Measurements from ENCODE around the gene PTPN3. TPM values are rescaled to one million over a fixed set of nuclear protein-coding genes. Genes with fewer than 3 reads are reported as not detected.
"Not testable (repeated sequence)": the region's sequence is repeated elsewhere in the genome, so short reads cannot be mapped to it uniquely, and the experiment has no call there.

PTPN3 gene
- total RNA-seq: under 1 TPM; 0.20 to 0.35 TPM

- no peak for DNase-seq
- ChIA-PET CTCF (no interaction called here), POLR2A (no interaction called here)
- H3K27ac Mint-ChIP-seq: peak within 1 kb of the TSS; percentile 30
- H3K36me3 Mint-ChIP-seq (ENCODE audit: low read depth): peaks cover 4% of the 10 kb centered on the region
- H3K27me3 Mint-ChIP-seq: peaks cover 66% of the 10 kb centered on the region
- no peaks in the 10 kb centered on the region for H3K9me3 Mint-ChIP-seq
- peaks cover 4% of the 10 kb centered on the region for H3K4me1 Mint-ChIP-seq
- H3K4me3 Mint-ChIP-seq: peak within 1 kb of the TSS; percentile 21
Measured at GRCh38 chr9:109498195-109499092, at the start of gene PTPN3. TSS of gene PTPN3 (minus strand) at chr9:109498307. CDS start at chr9:109463434, 34,873 bp downstream.

GRCh38 chr9:109544954-109545353, 46.8 kb upstream of the PTPN3 start:
- POLR2A ChIA-PET; DNase-seq; H3K4me3 Mint-ChIP-seq; CTCF ChIA-PET; H3K27ac Mint-ChIP-seq; H3K9me3 Mint-ChIP-seq; H3K36me3 Mint-ChIP-seq (ENCODE audit: low read depth); H3K4me1 Mint-ChIP-seq; H3K27me3 Mint-ChIP-seq: not testable (repeated sequence)

- Mint-ChIP-seq H3K27me3 (peaks cover 1% of the 10 kb centered on the region), H3K4me1 (no peaks in the 10 kb centered on the region)
Measured at GRCh38 chr9:109542922-109543321, 44.8 kb upstream of the PTPN3 start.

GRCh38 chr9:109538346-109538745, 40.2 kb upstream of the PTPN3 start:
- POLR2A ChIA-PET: no interaction called here
- Mint-ChIP-seq H3K27ac (no peak overlapping the region), H3K36me3 (ENCODE audit: low read depth) (no peaks in the 10 kb centered on the region), H3K4me3 (no peak overlapping the region), H3K4me1 (no peaks in the 10 kb centered on the region), H3K9me3 (no peaks in the 10 kb centered on the region), H3K27me3 (peaks cover 8% of the 10 kb centered on the region)
- CTCF ChIA-PET: no interaction called here
- DNase-seq: no peak

More at GRCh38 chr9:109542922-109543321, 44.8 kb upstream of the PTPN3 start:
- H3K27ac Mint-ChIP-seq: no peak overlapping the region
- no peaks in the 10 kb centered on the region for H3K36me3 Mint-ChIP-seq (ENCODE audit: low read depth)
- no peak for DNase-seq
- no peak overlapping the region for H3K4me3 Mint-ChIP-seq
- ChIA-PET POLR2A (no interaction called here), CTCF (no interaction called here)
- no peaks in the 10 kb centered on the region for H3K9me3 Mint-ChIP-seq

GRCh38 chr9:109537288-109537687, 39.2 kb upstream of the PTPN3 start:
- CTCF ChIA-PET: no interaction called here
- no peaks in the 10 kb centered on the region for H3K9me3 Mint-ChIP-seq
- H3K27ac Mint-ChIP-seq: no peak overlapping the region
- POLR2A ChIA-PET: no interaction called here
- no peaks in the 10 kb centered on the region for H3K36me3 Mint-ChIP-seq (ENCODE audit: low read depth)
- peaks cover 8% of the 10 kb centered on the region for H3K27me3 Mint-ChIP-seq
- no peak overlapping the region for H3K4me3 Mint-ChIP-seq
- H3K4me1 Mint-ChIP-seq: no peaks in the 10 kb centered on the region
- DNase-seq: no peak

GRCh38 chr9:109536859-109537258, 38.8 kb upstream of the PTPN3 start:
- DNase-seq: no peak
- no peaks in the 10 kb centered on the region for H3K9me3 Mint-ChIP-seq
- H3K4me3 Mint-ChIP-seq: no peak overlapping the region
- ChIA-PET CTCF (no interaction called here), POLR2A (no interaction called here)
- peaks cover 8% of the 10 kb centered on the region for H3K27me3 Mint-ChIP-seq
- no peaks in the 10 kb centered on the region for H3K36me3 Mint-ChIP-seq (ENCODE audit: low read depth)
- no peak overlapping the region for H3K27ac Mint-ChIP-seq
- no peaks in the 10 kb centered on the region for H3K4me1 Mint-ChIP-seq

GRCh38 chr9:109535365-109535764, 37.3 kb upstream of the PTPN3 start:
- H3K4me3 Mint-ChIP-seq: no peak overlapping the region
- CTCF ChIA-PET: no interaction called here
- H3K36me3 Mint-ChIP-seq (ENCODE audit: low read depth): no peaks in the 10 kb centered on the region
- no peaks in the 10 kb centered on the region for H3K9me3 Mint-ChIP-seq
- DNase-seq: no peak
- POLR2A ChIA-PET: no interaction called here
- no peak overlapping the region for H3K27ac Mint-ChIP-seq
- H3K27me3 Mint-ChIP-seq: peaks cover 9% of the 10 kb centered on the region
- H3K4me1 Mint-ChIP-seq: no peaks in the 10 kb centered on the region

GRCh38 chr9:109534151-109534550, 36.0 kb upstream of the PTPN3 start:
- no peak overlapping the region for H3K27ac Mint-ChIP-seq
- CTCF ChIA-PET: no interaction called here

GRCh38 chr9:109532652-109533051, 34.5 kb upstream of the PTPN3 start:
- POLR2A ChIA-PET; H3K27me3 Mint-ChIP-seq; H3K9me3 Mint-ChIP-seq; H3K4me1 Mint-ChIP-seq; CTCF ChIA-PET; H3K36me3 Mint-ChIP-seq (ENCODE audit: low read depth); H3K27ac Mint-ChIP-seq; H3K4me3 Mint-ChIP-seq; DNase-seq: not testable (repeated sequence)

More at GRCh38 chr9:109534151-109534550, 36.0 kb upstream of the PTPN3 start:
- Mint-ChIP-seq H3K4me3 (no peak overlapping the region), H3K36me3 (ENCODE audit: low read depth) (no peaks in the 10 kb centered on the region), H3K27me3 (peaks cover 11% of the 10 kb centered on the region), H3K4me1 (no peaks in the 10 kb centered on the region), H3K9me3 (no peaks in the 10 kb centered on the region)
- no peak for DNase-seq
- POLR2A ChIA-PET: no interaction called here

GRCh38 chr9:109522106-109522505, 24.0 kb upstream of the PTPN3 start:
- Mint-ChIP-seq H3K36me3 (ENCODE audit: low read depth) (no peaks in the 10 kb centered on the region), H3K27ac (no peak overlapping the region), H3K27me3 (peaks cover 16% of the 10 kb centered on the region), H3K4me3 (no peak overlapping the region), H3K4me1 (no peaks in the 10 kb centered on the region), H3K9me3 (no peaks in the 10 kb centered on the region)
- ChIA-PET POLR2A (no interaction called here), CTCF (interaction anchor here (1.1 to 1.5 kb wide), 3 partner anchors 8 to 82 kb away, joined by 3 to 4 read pairs (median 3); no protein-coding TSS in a partner anchor)
- no peak for DNase-seq

- H3K27ac Mint-ChIP-seq: no peak overlapping the region
Measured at GRCh38 chr9:109520475-109521132, 22.5 kb upstream of the PTPN3 start.

GRCh38 chr9:109519366-109519765, 21.3 kb upstream of the PTPN3 start:
- CTCF ChIA-PET: interaction anchor here (0.9 kb wide), 1 partner anchor 79 kb away, joined by 3 read pairs; no protein-coding TSS in a partner anchor
- DNase-seq: no peak
- Mint-ChIP-seq H3K4me3 (no peak overlapping the region), H3K27me3 (peaks cover 23% of the 10 kb centered on the region), H3K9me3 (no peaks in the 10 kb centered on the region), H3K27ac (no peak overlapping the region), H3K36me3 (ENCODE audit: low read depth) (no peaks in the 10 kb centered on the region), H3K4me1 (no peaks in the 10 kb centered on the region)
- POLR2A ChIA-PET: no interaction called here

More at GRCh38 chr9:109520475-109521132, 22.5 kb upstream of the PTPN3 start:
- Mint-ChIP-seq H3K4me1 (no peaks in the 10 kb centered on the region), H3K4me3 (no peak overlapping the region), H3K27me3 (peaks cover 19% of the 10 kb centered on the region), H3K36me3 (ENCODE audit: low read depth) (no peaks in the 10 kb centered on the region), H3K9me3 (no peaks in the 10 kb centered on the region)
- DNase-seq: peak; percentile 49
- ChIA-PET POLR2A (no interaction called here), CTCF (interaction anchor here (0.6 to 1.2 kb wide), 3 partner anchors 20 to 327 kb away, joined by 3 read pairs; no protein-coding TSS in a partner anchor)

GRCh38 chr9:109518621-109519335, 20.7 kb upstream of the PTPN3 start:
- POLR2A ChIA-PET: no interaction called here
- no peaks in the 10 kb centered on the region for H3K9me3 Mint-ChIP-seq
- CTCF ChIA-PET: interaction anchor here (0.5 to 0.9 kb wide), 2 partner anchors 78 to 190 kb away, joined by 3 read pairs; no protein-coding TSS in a partner anchor

More at GRCh38 chr9:109518621-109519335, 20.7 kb upstream of the PTPN3 start:
- Mint-ChIP-seq H3K4me3 (no peak overlapping the region), H3K27ac (no peak overlapping the region), H3K36me3 (ENCODE audit: low read depth) (no peaks in the 10 kb centered on the region), H3K27me3 (peaks cover 29% of the 10 kb centered on the region), H3K4me1 (no peaks in the 10 kb centered on the region)
- no peak for DNase-seq

Measured in activated CD4-positive, alpha-beta memory T cell treated with anti-CD3 and anti-CD28 coated beads, Interleukin-2, amount 10 ng/mL, durations not matched to agents 7 days and 5 days (primary cell).